Amniotic stem cell (primary cell): ENCODE data around the gene MSANTD2.

Experiments
- DNase-seq: peaks from one replicate; lab custom pipeline; 2025; lab: John Stamatoyannopoulos, UW

MSANTD2 gene

DNA sequence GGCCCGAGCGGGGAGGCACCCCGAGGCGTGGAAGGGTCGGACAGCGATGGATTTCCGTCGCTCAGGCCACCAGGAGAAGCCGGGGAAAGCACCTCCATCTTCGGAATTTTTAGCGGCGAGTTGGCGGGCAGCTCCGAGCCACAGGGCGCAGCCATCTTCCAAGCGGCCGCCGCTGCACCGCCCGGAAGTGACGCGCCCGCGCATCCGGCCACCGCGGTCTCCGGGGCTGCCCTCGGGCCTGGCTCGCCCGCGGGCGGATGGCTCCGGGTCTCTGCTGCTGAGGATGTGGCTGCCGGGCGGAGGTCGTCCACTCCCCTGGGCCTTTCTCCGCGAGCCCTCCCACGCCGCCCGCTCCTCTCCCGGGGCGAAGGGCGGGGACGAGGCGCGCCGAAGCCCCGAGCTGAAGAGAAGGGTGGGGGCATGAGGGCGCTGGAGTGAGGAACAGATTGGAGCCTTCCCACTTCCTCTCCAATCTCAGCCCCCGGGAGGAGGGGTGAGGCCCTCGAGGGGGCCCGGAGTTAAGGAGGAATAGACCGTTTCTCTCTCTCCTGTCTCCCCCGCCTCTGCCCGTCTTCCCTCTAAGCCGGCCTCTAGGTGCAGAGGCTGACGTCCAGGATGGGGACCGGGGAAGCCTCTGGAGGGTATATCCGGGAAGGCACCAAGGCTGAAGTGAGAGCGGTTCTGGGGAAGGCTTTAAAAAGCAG lies at the start of gene MSANTD2:
MSANTD2 (minus strand) TSS at position 181 of the 704 bp plus-strand sequence; CDS start at position 155, 26 bp downstream.
- DNase-seq: peak; percentile 53

DNA sequence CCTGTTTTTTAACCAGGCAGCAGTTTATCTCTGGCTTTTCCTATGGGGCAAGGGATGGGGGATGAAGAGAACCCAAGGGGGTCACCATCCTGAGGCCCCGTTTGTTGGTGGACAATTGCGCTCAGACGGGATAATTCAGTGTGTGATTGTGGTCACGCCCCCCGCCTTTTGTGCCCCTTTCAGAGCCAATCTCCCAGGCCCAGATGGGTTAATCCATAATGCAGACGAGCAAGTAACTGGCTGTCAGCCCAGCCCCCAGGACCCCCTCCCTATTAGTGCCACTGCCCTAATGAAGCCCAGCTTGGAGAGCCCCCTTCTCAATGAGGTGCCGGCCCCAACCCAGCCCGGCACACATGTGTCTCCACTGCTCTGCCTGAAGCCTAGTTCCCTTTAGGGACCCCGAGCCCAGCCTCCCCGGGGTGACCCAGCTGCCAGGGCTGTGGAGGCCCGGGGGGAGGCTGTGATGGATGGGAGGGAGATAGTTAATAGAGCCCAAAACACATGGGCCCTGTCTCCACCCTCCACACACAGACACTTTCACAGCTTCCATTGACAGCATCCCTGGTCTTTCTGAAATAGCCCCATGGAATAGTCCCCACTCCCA lies 46.0 kb upstream of the MSANTD2 start:
- no peak for DNase-seq

DNA sequence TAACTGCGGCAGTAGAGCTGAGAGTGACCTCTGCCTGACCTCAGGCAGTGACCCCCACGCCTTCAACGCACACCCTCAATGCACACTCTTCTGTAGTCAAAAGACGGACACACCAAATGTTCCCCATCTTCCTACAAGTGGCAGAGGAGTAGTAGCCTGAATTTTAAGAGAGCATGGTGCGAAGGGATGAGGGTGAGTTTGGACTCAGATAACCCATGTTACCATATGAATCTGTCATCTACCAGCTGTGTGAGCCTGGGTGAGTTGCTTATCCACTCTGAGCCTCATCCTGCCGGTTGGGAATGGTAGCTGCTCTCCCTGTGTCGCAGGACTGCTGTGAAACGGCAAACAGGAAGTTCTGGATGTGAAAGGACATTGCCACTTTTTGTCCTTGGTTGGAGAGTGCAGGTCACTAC lies 44.5 kb upstream of the MSANTD2 start:
- no peak for DNase-seq

DNA sequence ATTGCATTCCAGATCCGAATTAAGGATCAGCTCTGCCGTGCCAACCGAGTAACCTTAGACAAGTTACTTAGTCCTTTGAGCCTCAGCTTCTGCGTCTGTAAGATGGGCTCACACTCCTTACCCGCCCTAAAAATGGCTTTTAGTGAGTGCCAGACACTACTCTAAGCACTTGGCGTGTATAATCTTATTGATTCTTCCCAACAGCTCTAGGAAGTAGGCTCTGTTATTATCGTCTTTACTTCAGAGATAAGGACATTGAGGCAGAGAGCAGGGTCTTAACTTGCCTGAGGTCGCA lies 43.4 kb upstream of the MSANTD2 start:
- DNase-seq: no peak

DNA sequence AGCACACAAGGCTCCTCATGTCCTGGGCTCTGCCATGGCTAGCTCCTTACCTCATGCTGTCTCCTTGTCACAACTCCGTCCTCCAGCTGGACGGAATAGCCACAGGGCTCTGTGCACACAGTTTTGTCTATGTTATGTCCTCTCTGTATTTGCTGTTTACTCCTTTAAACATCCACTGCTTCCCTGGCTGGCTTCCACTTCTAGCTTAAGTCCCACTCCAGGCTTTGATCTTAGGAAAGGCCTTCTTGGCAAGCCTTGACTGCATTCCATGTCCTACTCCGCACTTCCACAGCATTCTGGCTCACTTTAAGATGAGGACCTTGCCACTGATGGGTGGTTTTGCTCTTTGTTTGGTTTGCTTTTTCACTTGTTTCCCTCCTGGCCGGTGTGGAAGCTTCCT lies 42.1 kb upstream of the MSANTD2 start:
- DNase-seq: no peak

DNA sequence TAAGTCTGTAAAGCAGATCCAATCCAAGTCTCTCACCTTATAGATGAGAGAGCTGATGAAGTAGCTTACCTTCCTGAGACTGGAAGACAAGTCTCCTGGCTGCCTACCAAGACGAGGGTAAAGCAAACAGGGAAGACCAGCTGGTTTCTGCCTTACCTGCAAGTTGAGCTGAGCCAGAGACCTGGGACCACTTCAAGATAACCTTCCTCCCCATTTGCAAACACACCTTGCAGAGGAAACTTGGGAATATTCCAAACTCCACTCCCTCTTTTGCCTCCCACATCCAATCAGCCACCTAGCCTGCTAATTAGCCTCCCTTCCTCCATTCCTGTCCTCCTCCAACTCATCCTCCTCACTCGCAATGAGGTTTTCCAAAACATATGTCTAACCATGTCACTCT lies 41.6 kb upstream of the MSANTD2 start:
- DNase-seq: no peak

DNA sequence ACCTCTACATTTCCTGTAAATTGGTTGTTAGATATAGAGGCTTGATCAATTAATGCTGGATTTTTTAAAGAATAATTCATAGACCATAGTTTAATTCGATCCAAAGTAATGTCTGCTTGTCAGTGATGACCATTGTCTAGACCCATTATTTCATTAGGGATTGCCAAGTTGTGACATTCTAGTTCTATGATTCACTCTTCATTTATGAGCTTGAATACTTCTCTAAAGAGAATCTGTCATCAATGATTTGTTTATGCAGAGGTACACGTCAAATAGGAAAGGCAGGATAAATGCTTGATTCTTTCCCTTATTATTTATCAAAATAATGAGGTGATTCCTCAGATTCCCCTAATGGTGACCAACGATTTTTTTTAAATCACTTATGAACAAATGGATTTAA lies 41.0 kb upstream of the MSANTD2 start:
- no peak for DNase-seq

DNA sequence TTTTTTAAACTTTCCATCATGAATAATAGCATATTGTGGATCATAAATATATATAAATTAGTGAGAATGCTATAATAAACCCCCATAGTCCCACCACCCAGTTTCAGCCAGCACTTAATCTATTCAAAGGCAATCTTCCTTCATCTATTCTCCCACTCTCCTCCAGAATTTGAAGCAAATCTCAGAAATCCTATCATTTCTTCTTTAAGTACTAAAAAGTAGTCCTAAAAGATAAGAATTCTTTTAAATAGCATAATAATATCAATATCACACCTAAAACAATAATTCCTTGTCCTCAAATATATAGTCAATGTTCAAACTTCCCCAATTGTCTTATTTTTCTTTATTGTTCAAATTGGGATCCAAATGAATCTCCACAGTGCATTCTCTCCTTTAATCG lies 40.5 kb upstream of the MSANTD2 start:
- no peak for DNase-seq

DNA sequence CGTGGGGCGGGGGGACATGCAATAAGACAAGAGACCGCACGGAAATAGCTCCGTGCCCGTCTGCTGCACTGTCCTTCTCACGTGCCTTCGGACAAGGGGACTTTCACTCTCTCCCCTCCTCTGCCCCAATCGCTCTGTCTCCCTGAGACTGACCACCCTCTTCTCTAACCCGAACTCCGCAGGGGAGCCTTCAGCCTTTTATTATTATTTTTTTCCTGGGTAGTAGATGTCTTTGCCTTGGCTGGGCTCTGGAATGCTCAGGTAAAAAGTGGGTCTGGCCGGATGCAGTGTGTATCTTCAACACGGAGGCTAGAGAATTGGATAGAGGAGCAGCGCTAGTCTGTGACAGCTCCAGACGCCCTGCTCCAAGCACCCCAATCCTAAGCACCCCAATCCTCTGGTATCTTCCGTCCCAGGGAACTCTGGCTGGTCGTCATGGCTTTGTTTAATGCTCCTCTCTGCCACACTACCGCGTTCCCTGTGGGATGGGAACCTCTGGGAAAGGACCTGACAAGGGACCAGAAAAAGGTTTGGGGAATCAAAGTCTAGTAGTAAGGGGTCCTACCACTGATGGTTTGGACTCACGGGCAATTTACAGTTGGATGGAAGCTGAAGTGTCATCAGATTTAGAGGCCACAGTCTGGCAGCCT lies 39.9 kb upstream of the MSANTD2 start:
- no peak for DNase-seq

DNA sequence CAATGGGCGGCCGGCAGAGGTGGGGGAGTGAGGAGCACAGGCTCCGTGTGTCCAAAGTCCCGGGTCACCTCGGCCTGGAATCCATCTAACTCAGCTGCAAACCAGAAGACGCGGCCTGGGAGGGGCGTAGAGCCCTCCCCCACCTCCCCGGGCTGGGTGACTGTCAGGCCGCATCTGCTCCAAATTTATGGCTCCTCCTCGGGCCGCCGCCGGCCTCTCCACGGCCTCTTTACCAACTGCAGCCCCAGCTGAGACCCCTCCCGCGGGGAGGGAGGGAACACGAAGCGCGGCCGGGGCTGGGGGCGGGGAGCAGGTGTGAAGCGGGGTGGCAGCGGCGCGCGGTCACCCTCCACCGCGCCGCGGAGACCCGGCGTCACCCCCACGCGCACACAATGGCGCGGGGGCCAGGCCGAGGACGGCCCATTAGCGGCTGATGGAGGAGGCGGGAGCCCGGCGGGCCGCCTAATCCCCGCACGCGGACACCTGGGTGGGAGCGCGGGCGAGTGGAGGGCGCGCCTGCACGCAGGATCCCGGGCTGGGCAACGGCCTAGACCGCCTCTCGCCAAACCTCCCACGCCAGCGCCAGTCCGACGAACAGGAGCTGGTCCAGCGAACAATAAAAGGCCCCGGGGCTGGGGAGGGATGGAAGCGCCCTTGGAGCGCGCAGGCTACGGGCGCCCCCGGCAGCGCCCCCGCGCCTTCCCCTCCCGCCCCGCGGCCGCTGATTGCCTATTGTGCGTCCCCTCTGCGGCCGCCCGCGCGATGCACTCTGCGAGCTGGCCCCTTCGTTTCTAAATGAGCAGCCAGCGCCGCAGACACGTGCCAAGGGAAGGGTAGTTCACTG lies 39.1 kb upstream of the MSANTD2 start:
- no peak for DNase-seq

DNA sequence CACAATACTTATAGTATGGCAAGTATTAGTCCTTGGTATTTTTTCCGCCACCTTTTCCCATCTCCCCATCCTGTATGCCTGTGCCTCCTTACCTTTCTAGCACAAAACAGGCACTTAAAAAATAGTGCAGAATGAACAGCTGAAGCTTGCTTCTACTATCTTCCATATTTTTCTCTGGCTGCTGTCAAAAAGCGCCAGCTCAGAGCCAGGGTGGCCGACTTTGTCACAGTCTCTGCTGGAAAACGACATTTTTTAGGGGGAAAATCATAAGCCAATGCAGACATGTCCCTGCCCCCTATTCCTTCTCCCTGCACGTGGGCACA lies 38.6 kb upstream of the MSANTD2 start:
- DNase-seq: no peak

DNA sequence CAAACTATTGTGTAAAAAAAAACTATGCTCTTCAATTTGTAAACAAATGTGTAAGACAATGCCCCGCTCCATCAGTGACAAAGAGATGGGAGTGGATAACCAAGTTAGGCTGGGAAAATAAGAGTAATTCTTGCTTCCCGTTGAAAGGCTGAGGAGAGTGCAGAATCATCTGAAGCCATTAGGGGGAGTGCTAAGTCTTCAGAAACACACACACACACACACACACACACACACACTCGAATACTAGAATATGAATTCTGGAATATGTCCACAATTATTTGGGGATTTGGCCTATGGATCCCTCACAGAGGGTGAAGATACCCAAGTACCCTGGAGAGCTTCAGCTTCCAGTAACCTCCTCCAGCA lies 37.3 kb upstream of the MSANTD2 start:
- peak; percentile 59 for DNase-seq

DNA sequence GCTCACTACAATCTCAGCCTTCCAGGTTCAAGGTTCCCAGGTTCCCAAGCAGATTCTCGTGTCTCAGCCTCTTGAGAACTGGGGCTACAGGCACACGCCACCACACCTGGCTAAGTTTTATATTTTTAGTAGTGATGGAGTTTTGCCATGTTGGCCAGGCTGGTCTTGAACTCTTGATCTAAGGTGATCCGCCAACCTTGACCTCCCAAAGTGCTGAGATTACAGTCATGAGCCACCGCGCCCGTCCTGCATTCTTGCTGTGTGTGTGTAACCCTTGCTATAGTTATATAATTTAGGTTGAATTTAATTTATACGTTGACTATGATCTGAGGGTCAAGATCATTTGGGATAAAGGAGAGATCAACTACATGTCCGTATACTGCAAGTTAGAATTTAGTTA lies 35.7 kb upstream of the MSANTD2 start:
- DNase-seq: no peak

DNA sequence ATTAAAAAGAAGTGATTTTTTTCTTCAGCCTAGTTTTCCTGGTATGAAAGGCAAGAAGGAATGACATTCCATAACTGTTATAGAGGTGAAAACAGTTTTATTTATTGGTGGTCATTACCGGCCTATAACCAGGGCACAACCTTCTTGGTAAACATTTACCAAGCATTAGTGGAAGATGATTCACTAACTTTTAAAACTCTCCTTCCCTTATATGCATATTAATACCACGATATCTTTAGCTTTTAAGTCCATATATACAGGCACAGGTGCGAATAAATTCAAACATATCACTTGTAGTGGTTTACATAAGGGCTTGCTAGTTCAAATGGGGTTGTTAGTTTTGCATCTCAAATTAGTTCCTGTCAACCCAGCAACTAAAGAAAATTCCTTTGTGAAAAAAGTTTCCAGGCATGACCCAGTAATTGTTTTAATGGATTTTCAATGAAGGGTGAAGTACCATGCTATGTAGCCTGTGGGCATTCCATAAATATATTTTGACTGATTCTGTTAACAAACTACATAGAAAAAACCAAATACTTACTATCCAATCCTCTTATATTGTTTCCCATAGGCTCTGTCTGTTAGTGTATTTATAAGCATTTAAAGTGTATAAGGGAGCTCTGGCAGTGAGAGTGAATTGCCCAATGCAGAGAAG lies 34.4 kb upstream of the MSANTD2 start:
- no peak for DNase-seq

DNA sequence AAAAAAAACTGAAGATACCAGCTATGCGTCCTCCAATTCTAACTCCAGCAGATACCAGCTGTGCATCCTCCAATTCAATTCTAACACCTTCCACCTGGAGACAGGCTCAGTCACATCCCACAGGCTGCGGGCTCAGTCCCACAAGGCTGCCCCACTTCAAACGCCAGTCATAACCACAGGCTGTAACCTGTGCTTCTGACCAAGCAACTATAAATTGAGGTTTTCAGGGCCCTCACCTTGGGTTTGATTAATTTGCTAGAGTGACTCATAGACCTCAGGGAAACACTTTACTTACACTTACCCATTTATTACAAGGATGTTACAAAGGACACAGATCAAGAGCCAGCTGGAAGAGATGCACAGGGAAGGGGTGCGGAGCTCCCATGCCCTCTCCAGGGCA lies 32.4 kb upstream of the MSANTD2 start:
- no peak for DNase-seq

DNA sequence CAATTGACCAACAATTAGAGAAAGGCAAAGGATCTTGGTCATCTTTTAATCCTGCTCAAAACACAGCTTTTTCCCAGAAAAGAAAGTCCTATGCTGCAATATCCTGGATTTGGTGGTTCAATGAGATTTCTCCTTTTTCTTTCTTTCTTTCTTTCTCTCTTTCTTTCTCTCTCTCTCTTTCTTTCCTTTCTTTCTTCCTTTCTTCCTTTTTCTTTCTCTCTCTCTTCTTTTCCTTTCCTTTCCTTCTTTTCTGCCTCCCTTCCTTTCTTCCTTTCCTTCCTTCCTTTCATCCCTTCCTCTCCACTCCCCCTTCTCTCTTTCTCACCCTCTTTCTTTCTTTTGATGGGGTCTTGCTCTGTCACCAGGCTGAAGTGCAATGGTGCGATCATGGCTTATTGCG lies 31.7 kb upstream of the MSANTD2 start:
- no peak for DNase-seq

DNA sequence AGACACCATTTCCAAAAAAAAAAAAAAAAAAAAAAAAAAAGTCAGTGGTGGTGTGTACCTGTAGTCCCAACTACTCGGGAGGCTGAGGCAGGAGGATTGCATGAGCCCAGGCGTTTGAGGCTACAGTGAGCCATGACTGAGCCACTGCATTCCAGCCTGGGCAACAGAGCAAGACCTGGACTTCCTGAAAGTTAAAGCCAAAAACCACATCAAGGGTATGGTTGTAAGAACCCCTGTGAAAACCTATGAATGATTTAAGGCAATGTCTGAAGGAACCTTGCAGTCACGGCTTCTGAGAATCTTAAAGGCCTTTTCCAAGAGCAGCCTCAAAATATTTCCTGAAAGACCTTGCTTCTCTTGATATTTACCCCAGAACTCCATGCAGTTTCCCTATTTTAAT lies 30.5 kb upstream of the MSANTD2 start:
- DNase-seq: no peak

DNA sequence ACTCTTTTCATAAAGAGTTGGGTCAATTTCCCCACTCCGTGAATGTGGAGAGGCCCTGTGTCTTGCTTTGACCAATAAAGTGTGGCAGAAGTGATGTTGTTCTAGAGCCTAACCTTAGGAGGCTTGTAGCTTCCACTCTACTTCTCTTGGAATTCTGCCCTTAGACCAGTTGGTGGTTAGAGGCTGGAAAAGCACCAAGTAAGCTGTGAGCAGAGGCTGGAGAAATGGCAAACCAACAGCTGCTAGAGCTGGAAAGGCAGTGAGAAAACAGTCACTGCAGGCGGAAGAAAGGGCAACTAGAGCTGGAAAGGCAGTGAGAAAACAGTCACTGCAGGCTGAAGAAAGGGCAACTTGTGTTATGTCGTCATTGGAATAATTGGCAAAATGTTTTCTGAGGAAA lies 29.8 kb upstream of the MSANTD2 start:
- DNase-seq: no peak

DNA sequence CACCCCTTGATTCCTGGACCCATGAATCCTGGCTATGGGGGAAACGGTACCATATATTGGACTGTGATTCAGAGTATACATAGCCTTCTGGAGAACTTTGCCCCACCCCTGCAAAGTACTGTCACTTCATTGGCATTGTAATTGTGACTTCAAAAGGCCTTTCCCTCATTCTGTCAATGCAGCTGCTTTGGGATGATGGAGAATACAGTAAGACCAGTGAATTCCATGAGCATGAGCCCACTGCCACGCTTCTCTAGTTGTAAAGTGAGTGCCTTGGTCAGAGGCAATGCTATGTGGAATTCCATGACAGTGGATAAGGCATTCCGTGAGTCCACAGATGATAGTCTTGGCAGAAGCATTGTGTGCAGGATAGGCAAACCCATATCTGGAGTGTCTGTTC lies 25.7 kb upstream of the MSANTD2 start:
- DNase-seq: no peak

DNA sequence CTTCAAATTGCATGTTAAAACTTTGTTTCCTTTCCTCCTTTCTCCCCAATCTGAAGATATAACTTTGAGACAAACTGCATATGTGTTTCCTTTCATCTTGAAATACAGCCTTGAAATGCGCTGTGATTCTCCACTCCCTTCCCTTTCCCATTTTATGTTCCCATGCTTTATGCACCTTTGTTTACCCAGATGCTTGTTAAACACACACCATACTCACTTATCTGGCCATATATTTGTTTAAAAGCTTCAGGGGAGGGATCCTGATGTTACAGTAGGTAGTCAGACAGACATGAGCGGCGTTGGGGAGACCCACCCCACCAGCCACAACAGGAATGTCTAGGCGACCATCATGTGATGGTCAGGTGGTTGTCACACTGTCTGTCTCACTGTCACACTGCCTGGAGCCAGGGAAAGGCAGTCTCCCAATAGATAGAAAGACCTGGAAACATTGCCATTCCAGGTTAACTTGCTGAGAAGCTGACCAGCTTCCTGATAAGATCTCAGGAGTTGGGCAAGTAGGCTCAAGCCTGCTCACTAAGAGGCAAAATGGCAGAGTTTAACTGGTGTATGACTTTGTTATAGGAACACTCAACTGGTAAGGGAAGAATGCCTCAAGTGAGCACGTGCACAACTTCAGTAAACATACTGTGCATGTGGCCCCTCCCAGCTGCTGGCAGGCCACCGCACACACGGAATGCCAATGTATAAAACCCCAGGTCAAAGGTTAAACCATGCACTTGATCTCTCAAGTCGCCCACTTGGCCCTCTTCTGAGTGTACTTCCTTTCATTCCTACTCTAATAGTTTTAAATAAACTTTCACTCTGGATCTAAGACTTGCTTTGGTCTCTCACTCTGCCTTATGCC lies 23.5 kb upstream of the MSANTD2 start:
- DNase-seq: no peak

DNA sequence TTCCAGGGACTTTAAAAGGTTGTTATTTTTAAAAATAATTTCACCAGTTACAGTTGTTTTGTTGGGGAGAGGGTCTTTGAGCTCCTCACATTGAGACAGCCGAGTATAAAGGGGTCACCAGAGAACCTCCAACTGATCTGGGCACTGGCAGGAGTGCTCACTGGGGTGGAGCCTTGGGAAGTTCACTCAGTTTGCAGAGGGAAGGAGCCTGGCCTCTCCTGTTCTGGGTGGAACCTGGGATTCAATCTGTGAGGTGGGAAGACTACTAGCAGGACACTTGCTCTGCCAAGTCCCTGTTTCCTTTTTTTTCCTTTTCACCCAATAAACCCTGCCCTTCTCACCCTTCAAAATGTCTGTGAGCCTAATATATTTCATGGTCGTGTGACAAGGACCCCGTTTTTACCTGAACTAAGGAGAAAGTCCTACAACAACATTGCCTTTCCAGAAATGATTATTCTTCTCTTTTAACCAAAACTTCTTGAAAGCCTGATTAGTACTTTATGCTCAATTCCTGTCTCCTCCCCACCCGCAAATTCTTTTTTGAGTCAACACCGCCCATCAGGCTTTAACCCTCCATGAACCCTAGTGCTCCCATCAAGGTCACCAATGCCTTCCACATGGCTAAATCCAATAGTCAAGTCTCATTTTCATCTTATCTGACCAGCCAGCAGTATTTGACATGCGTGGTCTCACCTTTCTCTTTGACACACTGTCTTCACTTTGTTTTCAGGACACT lies 22.0 kb upstream of the MSANTD2 start:
- no peak for DNase-seq
